ENCODE data around the gene USP2.

- TF ChIP-seq CTCF (optimal IDR thresholded peaks at IDR 0.05 in 1 of 3, IDR thresholded peaks at IDR 0.05 in 1 of 3, conservative IDR thresholded peaks at IDR 0.05 in 1 of 3; ENCODE audit: extremely low read depth in 1 of 3, insufficient read depth in 2 of 3, low read length in 3 of 3) (no peak), EZH2 (IDR thresholded peaks at IDR 0.05; ENCODE audit: low read length) (no peak)
Measured at GRCh38 chr11:119322921-119323531, 58.5 kb downstream of the USP2 start.
